DND-41 (cell line): ENCODE data around the gene CBX1.
A peak's percentile ranks its signal among the peaks of the same experiment; 100 is the strongest.

ENCODE experiments used
- ATAC-seq: fragments of 200-7000 bp; cut with Tn5 transposase; 3 replicates; pipeline ENCODE4 v1.9.1; 2021; ENCODE audit warnings: low read depth; ENCODE audit not compliant: insufficient read depth
- DNase-seq: peaks from one replicate; pipeline ENCODE4 v3.0.0-alpha.2; 2020
- H2AFZ ChIP-seq: 2 replicates; pipeline ENCODE4 v1.6.0; 2012; ENCODE audit warnings: low read depth, low read length
- H3K27ac ChIP-seq: 2 replicates; pipeline ENCODE4 v1.5.1; 2012; ENCODE audit warnings: low read length, inconsistent platforms
- H3K27me3 ChIP-seq: fragments of 200-600 bp; sonication (generic); 2 replicates; pipeline ENCODE4 v1.6.0; 2012; ENCODE audit warnings: low read length, mild to moderate bottlenecking, inconsistent platforms; ENCODE audit not compliant: insufficient read depth, poor library complexity
- H3K36me3 ChIP-seq: 2 replicates; pipeline ENCODE4 v1.5.1; 2012; ENCODE audit warnings: low read length, inconsistent platforms; ENCODE audit not compliant: insufficient read depth
- H3K4me1 ChIP-seq: 2 replicates; pipeline ENCODE4 v1.5.1; 2012; ENCODE audit warnings: mild to moderate bottlenecking, low read length; ENCODE audit not compliant: insufficient read depth
- H3K4me2 ChIP-seq: 2 replicates; pipeline ENCODE4 v1.6.0; 2012; ENCODE audit warnings: mild to moderate bottlenecking, moderate library complexity, low read length, inconsistent platforms; ENCODE audit not compliant: insufficient read depth
- H3K4me3 ChIP-seq, 2 experiments: fragments of 200-600 bp in 1 of 2; shearing (Covaris generic) in 1 of 2; 2 replicates each; pipeline ENCODE4 v1.5.1; 2012 to 2016; ENCODE audit warnings: inconsistent platforms in 2 of 2, low read length in 2 of 2, mild to moderate bottlenecking in 2 of 2, low read depth in 1 of 2, moderate library complexity in 1 of 2
- H3K79me2 ChIP-seq: 2 replicates; pipeline ENCODE4 v1.6.0; 2012; ENCODE audit warnings: low read length, inconsistent platforms; ENCODE audit not compliant: insufficient read depth
- H3K9ac ChIP-seq: 2 replicates; pipeline ENCODE4 v1.6.0; 2012; ENCODE audit warnings: low read depth, mild to moderate bottlenecking, inconsistent platforms, low read length, moderate library complexity
- H3K9me3 ChIP-seq: 2 replicates; pipeline ENCODE4 v1.5.1; 2012; ENCODE audit warnings: low read length, moderate library complexity, mild to moderate bottlenecking, inconsistent platforms; ENCODE audit not compliant: insufficient read depth, severe bottlenecking
- H4K20me1 ChIP-seq: 2 replicates; pipeline ENCODE4 v1.6.0; 2012; ENCODE audit warnings: low read length; ENCODE audit not compliant: insufficient read depth
- EZH2 ChIP-seq: IDR thresholded peaks from 3 replicates; pipeline ENCODE4 v1.6.1; 2012; ENCODE audit warnings: borderline replicate concordance, low read depth, mild to moderate bottlenecking, moderate library complexity, low read length, inconsistent platforms; ENCODE audit not compliant: severe bottlenecking
- TF ChIP-seq, protein P1 (sequence below): IDR thresholded peaks from 2 replicates; pipeline ENCODE4 v1.5.1; 2012; ENCODE audit warnings: borderline replicate concordance, low read length, moderate library complexity, mild to moderate bottlenecking; ENCODE audit not compliant: poor library complexity, severe bottlenecking; ENCODE audit errors: extremely low read depth

CBX1 gene

DNA sequence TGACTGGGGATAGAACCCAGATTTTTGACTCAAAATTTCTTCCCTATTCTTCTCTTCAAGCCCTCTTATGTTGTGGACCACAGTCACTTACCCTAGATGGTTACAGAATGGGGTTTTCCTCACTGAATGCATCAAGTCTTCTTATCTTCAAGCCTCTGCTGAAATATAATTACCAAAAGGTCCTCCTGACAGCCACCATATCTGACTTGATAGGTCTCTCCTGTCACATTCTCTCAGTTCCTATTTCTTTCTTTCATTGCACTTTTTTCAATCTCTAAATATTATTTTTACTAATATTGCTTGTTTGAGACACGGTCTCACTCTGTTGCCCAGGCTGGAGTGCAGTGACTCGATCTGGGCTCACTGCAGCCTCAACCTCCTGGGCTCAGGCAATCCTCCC lies 62.6 kb downstream of the CBX1 start:
- ATAC-seq: no peak

DNA sequence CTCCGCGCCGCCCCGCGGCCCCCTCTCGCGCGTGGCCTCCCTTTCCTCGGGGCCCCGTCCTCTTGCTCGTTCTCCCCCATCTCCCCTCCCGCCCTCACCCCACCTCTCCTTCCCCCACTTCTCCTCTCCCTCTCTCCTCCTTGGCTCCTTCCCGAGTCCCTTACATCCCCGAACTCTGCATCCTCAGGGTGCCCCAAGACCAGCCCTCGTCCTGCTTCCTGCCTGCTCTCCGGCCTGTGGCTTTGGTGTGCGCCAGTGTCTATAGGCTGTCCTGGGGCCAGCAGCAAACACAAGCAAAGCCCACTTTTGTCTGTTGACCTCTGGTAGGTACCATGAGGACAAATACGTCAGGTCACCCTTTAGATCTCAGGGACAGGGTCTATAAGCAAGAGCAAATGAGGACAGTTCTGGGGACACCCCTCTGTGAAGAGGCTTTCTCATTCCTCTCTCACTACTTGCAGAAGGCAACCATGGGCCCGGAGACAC lies 63.4 kb downstream of the CBX1 start:
- no peaks in the 10 kb centered on the region for H3K4me1 ChIP-seq
- H3K4me3 ChIP-seq: no peak overlapping the region
- no peak overlapping the region for H2AFZ ChIP-seq
- H3K27me3 ChIP-seq: peaks cover 41% of the 10 kb centered on the region
- DNase-seq (no peak), ATAC-seq (no peak)
- no peak overlapping the region for H3K27ac ChIP-seq
- no peak overlapping the region for H3K4me2 ChIP-seq
- H3K9me3 ChIP-seq: no peaks in the 10 kb centered on the region
- H3K36me3 ChIP-seq: no peaks in the 10 kb centered on the region
- no peaks in the 10 kb centered on the region; the same call in 1 of the 2 replicates for H4K20me1 ChIP-seq
- no peak overlapping the region for H3K9ac ChIP-seq
- TF ChIP-seq EZH2: no peak
- TF ChIP-seq, protein P1, sequence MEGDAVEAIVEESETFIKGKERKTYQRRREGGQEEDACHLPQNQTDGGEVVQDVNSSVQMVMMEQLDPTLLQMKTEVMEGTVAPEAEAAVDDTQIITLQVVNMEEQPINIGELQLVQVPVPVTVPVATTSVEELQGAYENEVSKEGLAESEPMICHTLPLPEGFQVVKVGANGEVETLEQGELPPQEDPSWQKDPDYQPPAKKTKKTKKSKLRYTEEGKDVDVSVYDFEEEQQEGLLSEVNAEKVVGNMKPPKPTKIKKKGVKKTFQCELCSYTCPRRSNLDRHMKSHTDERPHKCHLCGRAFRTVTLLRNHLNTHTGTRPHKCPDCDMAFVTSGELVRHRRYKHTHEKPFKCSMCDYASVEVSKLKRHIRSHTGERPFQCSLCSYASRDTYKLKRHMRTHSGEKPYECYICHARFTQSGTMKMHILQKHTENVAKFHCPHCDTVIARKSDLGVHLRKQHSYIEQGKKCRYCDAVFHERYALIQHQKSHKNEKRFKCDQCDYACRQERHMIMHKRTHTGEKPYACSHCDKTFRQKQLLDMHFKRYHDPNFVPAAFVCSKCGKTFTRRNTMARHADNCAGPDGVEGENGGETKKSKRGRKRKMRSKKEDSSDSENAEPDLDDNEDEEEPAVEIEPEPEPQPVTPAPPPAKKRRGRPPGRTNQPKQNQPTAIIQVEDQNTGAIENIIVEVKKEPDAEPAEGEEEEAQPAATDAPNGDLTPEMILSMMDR: no peak
- H3K79me2 ChIP-seq: no peaks in the 10 kb centered on the region

More for the DNA sequence above, 62.6 kb downstream of the CBX1 start:
- Histone ChIP-seq H3K36me3 (no peaks in the 10 kb centered on the region), H4K20me1 (no peaks in the 10 kb centered on the region; the same call in 1 of the 2 replicates), H3K4me3 (no peak overlapping the region), H3K27me3 (peaks cover 33% of the 10 kb centered on the region), H2AFZ (no peak overlapping the region), H3K79me2 (no peaks in the 10 kb centered on the region), H3K9me3 (no peaks in the 10 kb centered on the region), H3K9ac (no peak overlapping the region), H3K4me1 (no peaks in the 10 kb centered on the region), H3K27ac (no peak overlapping the region), H3K4me2 (no peak overlapping the region)
- DNase-seq: no peak
- no peak for TF ChIP-seq EZH2
- TF ChIP-seq, protein P1: no peak

DNA sequence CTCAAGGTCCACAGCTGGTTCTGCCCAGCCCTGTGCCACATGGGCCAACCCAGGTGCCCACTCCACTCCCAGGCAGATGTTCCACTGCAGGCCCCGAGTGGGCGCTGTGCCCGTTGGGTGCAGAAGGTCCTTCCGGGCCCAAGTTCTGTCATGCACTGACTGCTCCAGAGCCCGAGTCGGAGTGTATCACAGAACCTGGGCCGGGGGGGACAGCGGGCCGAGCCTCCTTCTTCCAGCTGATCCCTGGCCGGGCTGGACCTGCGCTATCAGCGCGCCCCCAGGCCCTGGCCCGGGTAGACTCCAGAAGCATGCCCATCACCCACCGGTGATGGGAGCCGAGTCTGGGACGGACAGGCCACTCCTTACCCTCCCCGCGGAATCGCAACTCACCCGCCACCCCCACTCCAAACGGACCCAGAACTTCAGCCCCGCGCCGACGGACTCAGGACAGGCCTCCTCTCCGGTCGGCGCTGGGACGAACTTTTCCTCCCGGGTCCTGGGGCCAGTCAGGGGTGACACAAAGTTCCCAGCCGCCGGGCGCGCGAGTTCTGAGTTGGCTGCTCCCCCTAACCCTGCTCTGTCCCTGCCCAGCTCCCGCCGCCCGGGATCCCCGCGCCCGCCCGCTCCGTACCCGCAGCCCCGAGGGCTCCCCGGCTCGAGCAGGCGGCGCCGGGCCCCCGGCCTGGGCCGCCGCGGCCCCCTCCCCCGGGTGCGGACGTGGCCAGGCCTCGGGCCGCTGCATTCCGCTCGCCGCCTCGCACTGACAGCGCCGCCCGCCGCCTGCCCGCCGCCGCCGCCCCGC lies 64.0 kb downstream of the CBX1 start, which contains the start of gene COPZ2:
TSS of gene COPZ2 (minus strand) at position 762 of the 802 bp plus-strand sequence. CDS start at position 742, 20 bp downstream.
- no peak within 1 kb of the TSS for H3K4me3 ChIP-seq
- DNase-seq: no peak

More for the DNA sequence above, 64.0 kb downstream of the CBX1 start, which contains the start of gene COPZ2:
- Histone ChIP-seq H3K36me3 (no peaks in the 10 kb centered on the region), H3K79me2 (no peaks in the 10 kb centered on the region), H3K27me3 (peaks cover 47% of the 10 kb centered on the region), H3K4me2 (no peak within 1 kb of the TSS), H4K20me1 (no peaks in the 10 kb centered on the region; the same call in 1 of the 2 replicates), H3K4me1 (no peaks in the 10 kb centered on the region), H3K9me3 (no peaks in the 10 kb centered on the region), H2AFZ (no peak within 1 kb of the TSS), H3K9ac (no peak within 1 kb of the TSS), H3K27ac (no peak within 1 kb of the TSS)
- TF ChIP-seq EZH2: no peak
- TF ChIP-seq, protein P1: peak; percentile 13
- no peak for ATAC-seq
